ENCODE measurements around the gene GSK3B.

Gene GSK3B

GRCh38 chr3:119849126-119849525 lies 245.1 kb downstream of the GSK3B start:
- Histone ChIP-seq H3K27ac (no peak overlapping the region), H3K4me3 (no peak overlapping the region)

GRCh38 chr3:119841808-119842471 lies 252.3 kb downstream of the GSK3B start:
- Histone ChIP-seq H3K4me3 (no peak overlapping the region), H3K27ac (no peak overlapping the region)

- H3K27ac ChIP-seq, result no peak overlapping the region
- no peak overlapping the region for H3K4me3 ChIP-seq
Observed at GRCh38 chr3:119835556-119835955, 258.7 kb downstream of the GSK3B start.

DNA sequence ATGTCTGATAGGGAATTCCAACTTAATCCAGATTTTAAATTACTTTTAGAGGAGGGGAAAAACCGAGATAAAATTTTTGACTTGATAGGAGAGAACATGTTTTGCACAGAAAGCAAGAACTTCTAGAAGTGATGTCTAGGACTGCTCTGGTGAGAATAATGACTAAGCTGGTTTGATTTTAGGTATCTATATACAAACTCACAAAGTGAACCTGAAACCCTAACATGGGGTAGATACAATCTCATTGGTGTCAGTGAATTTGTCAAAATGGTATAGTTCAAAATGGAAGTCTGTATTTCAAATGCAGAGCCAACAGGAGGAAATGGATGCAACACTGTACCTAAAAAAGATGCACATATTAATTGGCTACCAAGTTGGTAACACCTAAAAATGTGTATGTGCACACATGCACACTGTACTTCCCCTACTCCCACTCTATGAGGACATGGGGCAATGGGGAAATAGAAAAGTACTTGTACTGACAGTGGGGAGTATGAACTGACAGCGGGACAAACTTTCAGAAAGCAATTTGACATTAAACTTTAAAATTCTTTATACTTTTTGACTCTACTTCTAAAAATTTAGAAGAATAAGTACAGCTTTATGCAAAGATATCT lies 259.4 kb downstream of the GSK3B start:
- H3K4me3 ChIP-seq, result no peak overlapping the region
- H3K27ac ChIP-seq, result no peak overlapping the region

DNA sequence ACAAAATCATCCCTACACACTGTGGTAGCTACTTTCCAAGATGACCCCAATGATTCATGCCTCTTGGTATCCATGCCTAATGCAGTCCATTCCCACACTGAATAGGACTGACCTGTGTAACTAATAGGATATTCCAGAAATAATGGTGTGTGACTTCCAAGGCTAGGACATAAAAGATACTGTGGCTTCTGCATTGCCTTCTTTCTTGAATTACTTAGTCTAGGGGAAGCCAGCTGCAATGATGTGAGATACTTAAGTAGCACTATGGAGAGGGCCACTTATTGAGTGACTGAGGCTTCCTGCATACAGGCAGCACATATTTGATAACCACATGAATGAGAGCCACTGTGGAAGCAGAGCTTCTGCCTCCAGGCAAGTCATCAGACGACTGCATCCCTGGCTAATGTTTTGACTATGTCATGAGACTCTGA lies 262.3 kb downstream of the GSK3B start:
- Histone ChIP-seq H3K4me3 (no peak overlapping the region), H3K27ac (no peak overlapping the region)

DNA sequence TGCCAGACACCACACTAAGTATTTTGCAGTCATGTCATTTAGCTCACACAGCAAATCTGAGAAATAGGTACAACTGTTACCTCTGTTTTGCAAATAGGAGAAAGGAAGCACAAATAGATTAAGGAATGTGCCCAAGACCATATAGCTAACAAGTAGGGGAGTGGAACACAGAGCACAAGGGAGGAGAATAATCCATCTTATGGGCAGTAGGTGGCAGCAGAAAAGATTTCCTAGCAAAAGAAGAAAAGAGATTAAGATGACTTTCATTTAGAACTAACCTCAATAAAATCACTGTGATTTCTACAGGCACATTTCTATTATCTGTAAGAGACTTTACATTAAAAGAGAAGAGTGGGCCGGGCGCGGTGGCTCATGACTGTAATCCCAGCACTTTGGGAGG lies 263.2 kb downstream of the GSK3B start:
- H3K4me3 ChIP-seq, result no peak overlapping the region
- no peak overlapping the region for H3K27ac ChIP-seq

DNA sequence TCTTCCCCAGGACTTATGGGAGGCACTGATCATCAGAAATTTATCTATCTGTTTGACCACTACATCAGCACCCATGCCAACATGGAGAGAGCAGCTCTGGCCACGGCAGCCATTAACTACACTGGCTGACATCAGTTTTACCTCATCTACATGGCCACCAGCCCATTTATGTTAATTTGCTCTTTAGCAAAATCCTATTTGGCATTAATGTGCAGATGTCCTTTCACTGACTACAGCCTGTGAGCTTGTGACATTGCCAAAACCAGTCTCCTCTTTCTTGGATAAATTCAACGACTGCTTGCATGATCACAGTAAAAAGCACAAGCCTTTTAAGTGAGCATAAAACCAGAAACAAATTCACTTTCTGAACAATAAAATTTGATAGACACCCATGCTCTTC lies 264.8 kb downstream of the GSK3B start:
- Histone ChIP-seq H3K27ac (no peak overlapping the region), H3K4me3 (no peak overlapping the region)

- no peak overlapping the region for H3K4me3 ChIP-seq
- no peak overlapping the region for H3K27ac ChIP-seq
Observed at GRCh38 chr3:119826711-119827608, 267.3 kb downstream of the GSK3B start.

DNA sequence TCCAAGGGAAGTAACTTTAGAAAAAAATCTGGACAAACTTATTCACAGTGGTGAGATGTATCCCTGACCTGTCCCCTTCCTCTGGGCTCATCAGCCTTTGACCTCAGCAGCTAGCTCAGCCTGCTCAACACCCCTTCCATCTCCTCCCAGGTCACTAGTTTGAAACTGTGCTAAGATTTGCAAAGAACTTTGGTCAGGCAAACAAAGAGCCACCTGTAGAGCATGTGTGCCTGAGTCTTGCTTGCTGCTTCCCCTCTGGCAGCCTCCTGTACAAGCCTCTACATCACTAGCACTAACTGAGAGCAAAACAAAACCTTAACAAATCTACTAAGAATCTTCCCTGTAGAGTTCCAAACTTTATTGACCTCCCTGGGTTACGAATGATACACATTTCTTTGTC lies 268.4 kb downstream of the GSK3B start:
- no peak overlapping the region for H3K4me3 ChIP-seq
- H3K27ac ChIP-seq, result no peak overlapping the region

- H3K4me3 ChIP-seq, result no peak overlapping the region
- no peak overlapping the region for H3K27ac ChIP-seq
Observed at GRCh38 chr3:119819806-119820205, 274.4 kb downstream of the GSK3B start.

DNA sequence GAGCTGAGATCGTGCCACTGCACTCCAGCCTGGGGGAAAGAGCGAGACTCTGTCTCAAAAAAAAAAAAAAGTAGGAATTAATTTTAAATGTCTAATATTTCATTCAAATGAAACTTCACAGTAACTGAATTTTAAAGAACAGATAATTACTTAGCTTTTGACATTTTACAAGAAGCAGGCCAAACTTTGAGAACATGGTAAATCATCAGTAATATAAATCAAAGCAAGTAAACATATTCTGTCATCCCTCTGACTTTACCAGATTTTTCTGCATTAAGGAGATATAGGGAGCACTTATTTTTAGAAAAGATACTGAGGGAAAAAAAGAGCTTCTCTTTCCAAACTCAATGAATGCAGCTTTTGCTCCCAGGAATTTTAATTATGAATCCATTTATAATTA lies 275.3 kb downstream of the GSK3B start:
- no peak overlapping the region for H3K27ac ChIP-seq
- H3K4me3 ChIP-seq, result no peak overlapping the region

GRCh38 chr3:119817583-119818363 lies 276.5 kb downstream of the GSK3B start:
- no peak overlapping the region for H3K4me3 ChIP-seq
- no peak overlapping the region for H3K27ac ChIP-seq

DNA sequence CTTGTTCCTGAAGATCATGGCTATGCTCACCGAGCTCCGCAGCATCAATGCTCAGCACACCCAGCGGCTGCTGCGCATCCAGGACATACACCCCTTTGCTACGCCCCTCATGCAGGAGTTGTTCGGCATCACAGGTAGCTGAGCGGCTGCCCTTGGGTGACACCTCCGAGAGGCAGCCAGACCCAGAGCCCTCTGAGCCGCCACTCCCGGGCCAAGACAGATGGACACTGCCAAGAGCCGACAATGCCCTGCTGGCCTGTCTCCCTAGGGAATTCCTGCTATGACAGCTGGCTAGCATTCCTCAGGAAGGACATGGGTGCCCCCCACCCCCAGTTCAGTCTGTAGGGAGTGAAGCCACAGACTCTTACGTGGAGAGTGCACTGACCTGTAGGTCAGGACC lies 277.2 kb downstream of the GSK3B start:
- Histone ChIP-seq H3K4me3 (no peak overlapping the region), H3K27ac (no peak overlapping the region)

GRCh38 chr3:119815716-119816115 lies 278.5 kb downstream of the GSK3B start:
- Histone ChIP-seq H3K4me3 (no peak overlapping the region), H3K27ac (no peak overlapping the region)

GRCh38 chr3:119812491-119813058 lies 281.7 kb downstream of the GSK3B start:
- Histone ChIP-seq H3K27ac (no peak overlapping the region), H3K4me3 (no peak overlapping the region)

DNA sequence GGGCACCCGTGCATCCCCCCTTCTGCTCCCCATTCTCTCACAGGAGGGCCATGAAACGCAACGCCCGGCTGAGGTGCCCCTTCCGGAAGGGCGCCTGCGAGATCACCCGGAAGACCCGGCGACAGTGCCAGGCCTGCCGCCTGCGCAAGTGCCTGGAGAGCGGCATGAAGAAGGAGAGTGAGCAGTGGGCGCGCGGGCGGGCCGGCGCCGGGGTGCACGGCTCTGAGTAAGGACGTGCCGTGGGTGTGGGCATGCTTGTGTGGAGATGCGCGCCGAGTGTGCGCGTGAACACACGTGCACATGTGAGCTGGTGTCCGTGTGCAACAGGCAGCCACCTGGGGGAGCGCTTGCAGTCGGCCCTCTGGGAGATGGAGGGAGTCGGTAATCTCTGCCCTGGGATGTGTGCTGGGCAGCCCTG lies 284.2 kb downstream of the GSK3B start:
- Histone ChIP-seq H3K27ac (peak overlapping the region in 5 of 21 experiments; percentile 8 to 67 (median 32)), H3K4me3 (peak overlapping the region; percentile 24 to 53 (median 41))

- Histone ChIP-seq H3K27ac (peak overlapping the region in 5 of 21 experiments; percentile 8 to 67 (median 32)), H3K4me3 (peak overlapping the region; percentile 24 to 53 (median 41))
Observed at GRCh38 chr3:119809249-119810017, 284.8 kb downstream of the GSK3B start.

DNA sequence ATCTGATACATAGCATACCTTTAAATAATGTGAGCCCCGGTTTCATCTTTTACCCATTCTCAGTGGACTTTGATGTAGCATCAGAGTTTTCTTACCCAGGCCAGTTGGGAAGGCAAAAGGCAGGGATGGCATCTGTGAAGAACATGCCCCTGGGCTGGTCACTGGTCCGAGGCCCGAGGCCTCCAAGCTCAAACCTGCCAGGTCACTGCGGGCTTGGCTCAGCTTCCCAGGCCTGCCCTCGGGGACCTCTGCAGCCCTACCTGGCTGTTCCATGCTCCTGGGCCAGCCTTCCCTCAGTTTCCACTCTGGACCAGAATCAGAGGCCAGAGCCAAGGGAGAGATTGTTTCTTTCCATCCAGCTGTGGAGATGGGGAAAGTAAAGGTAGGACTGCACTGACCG lies 285.4 kb downstream of the GSK3B start:
- Histone ChIP-seq H3K4me3 (no peak overlapping the region), H3K27ac (no peak overlapping the region)

GRCh38 chr3:119808244-119808643 lies 286.0 kb downstream of the GSK3B start:
- Histone ChIP-seq H3K27ac (no peak overlapping the region), H3K4me3 (no peak overlapping the region)

Data from skin epidermis (tissue), 12 donors.